HG02981 (cell line): ENCODE measurements around the gene ZC3H12A.

Experiments used
- ATAC-seq: cut with Tn5 transposase; IDR thresholded peaks from one replicate; pipeline ENCODE4 v1.9.1; 2021; ENCODE audit warnings: mild to moderate bottlenecking, moderate library complexity; ENCODE audit not compliant: unreplicated experiment

ZC3H12A gene

DNA sequence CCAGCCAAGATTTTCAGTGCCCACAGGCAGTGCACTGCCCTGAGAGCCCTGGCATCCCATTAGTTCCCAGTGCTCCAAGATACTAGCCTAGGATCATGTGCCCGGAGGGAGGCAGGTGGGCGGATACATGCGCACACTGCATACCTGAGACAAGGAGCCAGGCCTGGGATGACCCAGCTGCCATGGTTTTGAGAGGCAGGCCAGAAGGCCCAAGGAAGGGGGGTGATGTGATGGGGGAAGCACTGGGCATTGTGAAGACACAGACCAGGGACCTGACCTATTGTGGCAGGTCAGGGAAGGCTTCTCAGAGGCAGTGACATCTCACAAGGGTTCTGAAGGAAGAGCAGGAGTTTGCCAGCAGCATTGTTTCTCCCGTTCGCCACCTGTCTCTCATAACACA is 3.6 kb downstream of the ZC3H12A start:
- no peak for ATAC-seq

DNA sequence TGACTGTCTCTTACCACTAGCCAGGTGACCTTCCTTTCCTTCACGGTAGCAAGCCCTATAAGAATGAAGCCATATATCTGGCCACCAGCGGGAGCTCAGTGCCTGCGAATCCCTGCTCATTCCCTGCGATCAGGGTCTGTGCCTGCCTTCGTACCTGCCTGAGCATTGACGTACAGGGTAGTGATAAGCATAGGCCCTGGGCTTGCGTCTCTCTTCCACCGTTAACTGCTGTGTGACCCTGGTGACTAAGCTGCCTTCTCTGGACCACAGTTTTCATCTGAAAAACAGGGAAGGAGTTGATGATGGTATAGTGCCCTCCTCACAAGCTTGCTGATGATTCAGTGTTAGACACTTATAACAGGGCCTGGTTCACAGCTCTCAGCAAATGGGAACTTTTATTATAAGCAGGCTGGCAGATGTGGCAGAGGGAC is 4.1 kb downstream of the ZC3H12A start:
- ATAC-seq, result no peak

DNA sequence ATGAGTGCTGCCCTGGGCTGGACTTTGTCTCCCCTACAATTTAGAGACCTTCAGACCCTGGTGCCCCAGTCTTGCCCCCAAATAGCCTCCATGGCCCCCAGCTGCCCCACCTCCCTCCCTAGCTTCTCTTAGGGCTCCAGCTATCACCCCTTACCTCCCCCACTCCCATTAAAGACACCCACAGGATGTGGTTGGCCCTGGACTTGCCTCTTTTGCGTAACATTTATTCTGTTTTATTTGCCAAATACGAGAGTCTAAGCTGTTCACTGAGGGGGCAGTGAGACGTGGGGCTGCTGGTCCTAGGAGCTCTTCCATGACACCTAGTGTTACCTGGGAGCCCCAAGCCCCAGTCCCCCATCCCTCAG is 4.5 kb downstream of the ZC3H12A start:
- ATAC-seq, result no peak

DNA sequence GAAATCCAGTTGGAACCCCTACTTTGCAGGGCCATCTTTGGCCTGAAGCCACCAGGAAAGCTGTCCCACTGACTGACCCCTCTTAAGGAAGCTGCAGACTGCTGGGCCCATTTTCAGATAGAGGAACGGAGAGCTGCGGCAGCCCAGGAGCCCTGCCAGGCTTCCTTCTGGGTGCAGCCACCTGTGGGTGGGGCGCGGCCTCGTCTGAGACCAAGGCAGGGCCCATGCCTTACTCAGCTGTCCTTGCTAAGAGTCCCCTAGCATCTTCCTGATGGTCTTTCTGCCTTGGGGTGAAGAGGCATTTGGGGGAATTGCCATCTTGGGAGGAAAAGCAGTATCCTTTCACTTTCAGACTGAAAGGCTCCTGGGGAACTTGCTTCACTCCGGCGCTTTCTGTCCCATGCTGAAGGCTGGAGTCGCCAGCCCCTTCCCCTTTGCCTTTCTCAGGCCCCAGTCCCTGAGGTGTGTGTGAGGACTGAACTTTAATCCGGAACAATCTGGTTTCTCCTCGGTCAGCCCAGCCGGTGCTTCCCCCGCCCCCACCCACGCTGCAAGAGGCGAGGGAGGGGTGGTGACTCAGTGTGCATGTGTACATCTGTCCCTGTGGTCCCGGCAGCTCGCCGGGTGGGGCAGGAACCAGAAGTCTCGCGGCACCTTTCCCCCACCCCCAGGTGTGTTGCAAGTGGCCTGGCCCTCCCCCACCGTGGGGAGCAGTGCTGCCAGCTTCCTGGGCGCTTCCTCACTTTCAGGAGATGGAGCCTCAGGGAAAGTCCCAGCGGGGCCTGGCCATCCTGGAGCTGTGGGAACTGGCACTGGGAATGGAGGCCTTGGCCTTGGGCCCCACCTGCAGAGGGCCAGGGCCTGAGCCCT is 5.1 kb downstream of the ZC3H12A start:
- ATAC-seq, result peak; percentile 28

DNA sequence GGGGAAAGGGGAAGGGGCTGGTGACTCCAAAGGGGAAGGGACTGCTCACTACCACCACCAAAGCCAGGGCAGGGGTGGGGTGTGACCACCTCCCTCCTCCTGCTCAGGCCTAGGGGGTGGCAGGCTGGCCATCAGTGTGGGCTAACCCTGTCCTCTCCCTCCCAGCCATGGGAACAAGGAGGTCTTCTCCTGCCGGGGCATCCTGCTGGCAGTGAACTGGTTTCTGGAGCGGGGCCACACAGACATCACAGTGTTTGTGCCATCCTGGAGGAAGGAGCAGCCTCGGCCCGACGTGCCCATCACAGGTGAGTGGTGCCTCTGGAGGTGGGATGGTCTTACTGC is 5.7 kb downstream of the ZC3H12A start:
- ATAC-seq, result no peak

DNA sequence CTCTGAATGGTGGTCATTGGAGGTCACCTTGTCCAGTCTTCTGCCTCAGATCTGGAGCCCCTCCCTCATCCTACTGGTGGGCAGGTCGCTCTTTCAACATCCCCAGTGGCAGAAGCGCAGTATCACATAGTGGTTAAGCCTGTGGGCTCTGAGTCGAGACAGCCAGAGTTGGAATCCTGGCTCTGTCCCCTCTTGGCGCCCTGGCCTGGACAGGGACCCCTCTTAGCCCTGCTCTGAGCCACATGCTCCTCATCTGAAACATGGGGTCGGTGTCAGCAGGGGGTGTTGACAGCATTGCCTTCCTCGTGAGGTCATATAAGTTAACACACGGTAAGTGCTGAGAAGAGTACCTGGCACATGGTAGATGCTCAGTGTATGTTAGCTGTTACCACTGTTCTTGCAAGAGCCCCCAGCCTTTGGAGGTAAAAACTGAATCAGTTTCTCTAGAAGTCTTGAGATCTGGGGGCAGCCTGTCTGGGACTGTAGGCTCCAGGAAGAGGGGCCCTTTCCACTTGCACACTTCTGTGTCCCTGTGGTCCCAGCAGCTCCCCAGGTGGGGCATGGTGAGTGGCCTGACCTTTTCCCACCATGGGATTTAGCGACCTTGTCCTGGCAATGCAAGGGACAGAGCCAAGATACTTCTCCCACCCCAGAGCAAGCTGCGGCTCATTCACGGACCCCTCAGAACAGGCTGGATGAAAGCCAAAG is 6.4 kb downstream of the ZC3H12A start:
- no peak for ATAC-seq

DNA sequence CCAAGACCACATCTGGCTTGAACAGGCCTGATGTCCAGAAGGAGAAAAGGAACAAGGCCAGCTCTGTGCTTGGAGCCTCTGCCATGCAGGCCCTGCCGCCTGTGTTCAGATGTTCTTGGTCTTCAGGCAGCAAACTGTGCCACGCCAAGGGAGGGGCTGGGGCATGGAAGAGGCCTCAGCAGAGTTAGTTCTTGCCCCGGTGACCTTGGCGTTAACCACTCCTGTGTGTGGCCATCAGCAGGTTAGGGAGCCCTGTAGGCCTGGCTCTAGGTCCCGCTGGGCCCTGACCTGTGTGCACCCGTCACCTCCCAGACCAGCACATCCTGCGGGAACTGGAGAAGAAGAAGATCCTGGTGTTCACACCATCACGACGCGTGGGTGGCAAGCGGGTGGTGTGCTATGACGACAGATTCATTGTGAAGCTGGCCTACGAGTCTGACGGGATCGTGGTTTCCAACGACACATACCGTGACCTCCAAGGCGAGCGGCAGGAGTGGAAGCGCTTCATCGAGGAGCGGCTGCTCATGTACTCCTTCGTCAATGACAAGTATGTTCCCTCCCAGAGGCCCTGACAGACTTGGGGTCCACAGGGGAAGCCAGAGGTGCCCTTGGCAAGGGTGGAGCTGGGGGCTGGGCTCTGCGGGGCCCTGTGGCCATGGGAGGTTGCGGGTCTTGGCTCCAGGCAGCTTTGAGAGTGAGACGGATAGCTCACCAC is 7.1 kb downstream of the ZC3H12A start:
- ATAC-seq, result no peak

DNA sequence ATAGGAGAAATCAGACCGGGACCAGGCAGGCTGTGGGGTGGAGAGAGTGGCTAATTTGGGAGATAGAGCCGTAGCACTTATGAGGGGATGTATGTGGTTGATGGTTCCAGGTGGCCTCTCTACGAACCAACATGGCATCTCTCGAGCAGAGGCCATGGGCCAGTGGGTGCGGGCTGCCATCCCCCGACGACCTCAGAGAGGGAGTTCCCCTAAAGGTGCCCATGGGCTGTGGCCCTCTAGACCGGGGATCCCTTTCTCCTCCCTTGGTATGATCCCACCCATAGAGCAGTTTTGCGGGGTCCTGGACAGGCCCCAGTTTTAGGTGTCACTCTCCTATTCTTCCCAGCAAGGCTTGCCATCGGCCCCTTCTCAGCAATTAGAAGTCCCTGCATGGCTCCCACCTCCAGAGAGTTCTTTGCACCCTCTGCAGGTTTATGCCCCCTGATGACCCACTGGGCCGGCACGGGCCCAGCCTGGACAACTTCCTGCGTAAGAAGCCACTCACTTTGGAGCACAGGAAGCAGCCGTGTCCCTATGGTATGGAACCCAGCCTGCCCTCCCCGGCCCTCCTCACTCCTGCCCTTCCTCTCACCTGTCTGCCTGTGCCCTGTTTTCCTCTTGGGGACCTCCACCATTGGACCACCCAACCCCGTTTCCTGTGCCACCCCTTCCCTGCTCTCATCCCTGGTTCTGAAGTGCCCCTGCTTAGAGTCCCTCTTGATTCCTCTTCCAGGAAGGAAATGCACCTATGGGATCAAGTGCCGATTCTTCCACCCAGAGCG is 7.8 kb downstream of the ZC3H12A start:
- ATAC-seq, result no peak

DNA sequence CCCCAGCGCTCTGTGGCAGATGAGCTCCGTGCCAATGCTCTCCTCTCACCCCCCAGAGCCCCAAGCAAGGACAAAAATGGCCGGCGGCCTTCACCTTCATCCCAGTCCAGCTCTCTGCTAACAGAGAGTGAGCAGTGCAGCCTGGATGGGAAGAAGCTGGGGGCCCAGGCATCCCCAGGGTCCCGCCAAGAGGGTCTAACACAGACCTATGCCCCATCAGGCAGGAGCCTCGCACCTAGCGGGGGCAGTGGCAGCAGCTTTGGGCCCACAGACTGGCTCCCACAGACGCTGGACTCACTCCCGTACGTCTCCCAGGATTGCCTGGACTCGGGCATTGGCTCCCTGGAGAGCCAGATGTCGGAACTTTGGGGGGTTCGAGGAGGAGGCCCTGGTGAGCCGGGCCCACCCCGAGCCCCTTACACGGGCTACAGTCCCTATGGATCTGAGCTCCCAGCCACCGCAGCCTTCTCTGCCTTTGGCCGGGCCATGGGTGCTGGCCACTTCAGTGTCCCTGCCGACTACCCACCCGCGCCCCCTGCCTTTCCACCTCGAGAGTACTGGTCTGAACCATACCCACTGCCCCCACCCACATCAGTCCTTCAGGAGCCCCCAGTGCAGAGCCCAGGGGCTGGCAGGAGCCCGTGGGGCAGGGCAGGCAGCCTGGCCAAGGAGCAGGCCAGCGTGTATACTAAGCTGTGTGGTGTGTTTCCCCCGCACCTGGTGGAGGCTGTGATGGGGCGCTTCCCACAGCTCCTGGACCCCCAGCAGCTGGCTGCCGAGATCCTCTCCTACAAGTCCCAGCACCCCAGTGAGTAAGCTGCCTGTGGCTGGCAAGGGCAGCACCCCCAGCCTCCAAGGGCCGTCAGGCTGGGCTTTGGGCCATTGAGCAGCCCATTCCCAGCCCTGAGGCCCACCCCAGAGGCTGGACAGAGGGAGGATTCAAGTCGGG is 8.7 kb downstream of the ZC3H12A start:
- ATAC-seq, result no peak

DNA sequence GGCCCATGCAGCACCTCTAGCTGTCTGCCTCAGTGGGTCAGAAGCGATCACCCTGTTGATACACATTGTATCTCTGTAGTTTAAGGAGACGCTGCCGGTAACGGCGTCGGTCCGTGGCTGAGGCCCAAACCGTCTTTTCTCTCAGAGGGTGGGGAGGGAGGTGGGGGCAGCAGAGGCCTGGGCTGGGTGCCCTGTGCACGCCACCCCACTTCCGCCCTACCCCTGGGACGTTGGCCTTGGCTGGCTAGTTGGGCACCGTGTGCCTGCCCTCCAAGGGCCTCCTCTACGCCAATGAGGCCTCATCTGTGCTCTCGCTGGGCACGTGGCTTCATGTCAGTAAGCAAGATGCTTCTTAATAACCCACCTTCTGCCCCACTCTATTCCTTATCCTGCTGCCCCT is 9.4 kb downstream of the ZC3H12A start:
- ATAC-seq, result no peak

DNA sequence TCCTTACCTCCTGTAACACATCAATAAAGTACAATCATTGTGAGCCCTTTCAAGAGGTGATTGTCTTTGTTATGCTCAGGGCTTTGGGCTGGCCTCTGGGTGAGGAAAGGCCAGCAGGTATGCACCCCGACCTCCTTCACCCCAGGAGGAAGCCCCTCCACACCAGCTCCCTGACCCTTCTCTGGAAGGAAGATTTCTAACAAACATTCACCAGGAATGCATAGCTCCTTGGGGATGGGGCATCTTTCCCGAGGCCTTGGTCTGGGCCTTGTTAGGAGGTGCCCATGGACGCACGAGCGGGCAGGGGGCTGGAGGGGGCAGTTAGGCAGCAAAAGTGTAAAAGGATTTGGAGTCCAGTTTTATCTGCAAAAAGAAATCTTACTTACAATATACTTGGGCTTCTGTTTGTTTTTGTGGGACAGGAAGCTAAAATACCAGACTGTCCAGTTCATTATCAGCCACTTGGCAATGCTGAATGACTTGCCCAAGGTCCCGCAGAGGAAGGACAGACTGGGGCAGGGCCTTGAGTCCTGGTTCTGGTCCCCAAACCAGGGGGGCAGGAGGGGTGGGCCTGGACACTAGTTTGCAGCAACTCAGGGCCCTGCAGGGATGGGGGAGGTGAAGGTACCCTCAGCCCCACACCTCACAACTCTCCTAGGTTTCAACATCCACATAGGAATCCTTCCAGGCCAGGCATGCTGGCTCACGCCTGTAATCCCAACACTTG is 10.1 kb downstream of the ZC3H12A start:
- ATAC-seq, result no peak

DNA sequence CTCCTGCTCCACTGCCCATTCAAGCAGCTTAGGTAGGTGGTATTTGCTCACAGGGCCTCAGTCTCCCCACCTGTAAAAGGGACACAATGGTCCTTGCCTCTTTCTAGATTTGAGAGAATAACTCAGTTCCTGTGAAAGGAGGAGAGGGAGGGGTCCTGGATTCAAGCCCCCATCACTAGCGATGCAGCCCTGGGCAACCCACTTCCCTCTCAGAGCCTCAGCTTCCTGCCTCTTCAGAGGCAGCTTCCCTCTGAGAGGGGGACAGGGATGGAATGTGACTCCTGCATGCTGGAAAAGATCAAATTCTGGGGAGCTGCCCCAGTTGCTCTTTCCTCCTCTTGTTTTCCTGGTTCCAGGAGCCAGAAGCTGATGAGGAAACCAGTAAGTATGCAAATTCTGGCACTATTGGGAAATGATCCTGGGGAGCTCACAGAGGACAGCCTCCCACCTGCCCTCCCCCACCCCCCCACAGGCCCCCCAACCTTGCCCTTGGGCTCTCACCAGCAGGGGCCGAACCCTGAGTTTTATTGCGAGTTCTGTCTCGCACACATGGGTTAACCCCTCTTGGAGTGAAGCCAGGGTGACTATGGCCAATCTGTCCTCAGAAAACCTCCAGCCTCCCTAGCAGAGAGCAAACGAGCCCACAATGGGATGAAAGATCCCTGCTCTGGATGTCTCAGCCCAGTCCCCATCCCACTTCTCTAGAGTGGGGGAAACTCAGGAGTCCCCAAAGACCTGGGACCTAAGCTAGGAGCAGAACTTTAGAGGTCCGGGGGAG is 11.7 kb downstream of the ZC3H12A start:
- ATAC-seq, result no peak

DNA sequence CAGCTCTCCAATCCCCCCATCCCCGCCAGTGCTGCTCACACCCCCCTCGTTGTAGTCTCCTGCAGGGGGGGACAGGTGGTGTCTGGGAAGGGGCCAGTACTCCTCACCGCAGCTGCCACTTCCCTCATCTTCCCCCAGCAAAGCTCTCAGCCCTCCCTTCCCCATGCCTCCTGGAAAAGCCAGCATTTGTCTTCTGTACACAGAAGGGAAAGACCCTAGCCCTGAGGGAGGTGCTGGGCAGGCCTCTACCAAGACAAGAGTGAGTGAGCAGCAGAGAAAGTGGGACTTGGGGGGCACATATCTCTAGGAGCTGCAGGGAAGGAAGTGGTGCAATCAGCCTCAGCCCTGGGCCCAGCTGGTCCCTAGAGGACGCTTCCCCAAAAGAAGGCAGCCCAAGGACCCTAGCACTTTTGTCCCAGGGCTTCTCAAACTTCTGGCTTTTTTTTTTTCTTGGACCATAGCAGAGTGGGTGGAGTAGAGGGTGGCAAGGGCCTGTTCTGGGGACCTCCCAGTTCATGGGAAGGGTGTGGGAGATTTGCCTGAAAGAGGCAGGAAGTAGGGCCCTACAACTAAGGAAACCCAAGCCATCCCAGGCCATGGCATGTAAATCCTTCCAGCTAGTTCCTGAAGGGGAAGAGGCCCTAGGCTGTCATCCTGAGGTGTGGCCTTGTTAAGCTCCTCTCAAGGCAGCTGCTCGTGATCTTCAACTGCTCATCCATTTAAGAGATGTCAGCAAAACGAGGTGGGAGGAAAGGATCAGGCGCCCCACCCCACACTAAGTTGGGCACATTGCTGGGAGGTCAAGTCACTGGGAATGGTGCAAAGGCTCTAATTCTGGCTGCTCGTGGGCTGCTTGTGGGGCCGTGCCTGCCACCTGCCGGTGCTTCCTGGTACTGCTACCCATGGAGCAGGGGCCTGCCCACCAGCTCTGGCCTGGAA is 12.6 kb downstream of the ZC3H12A start:
- no peak for ATAC-seq

DNA sequence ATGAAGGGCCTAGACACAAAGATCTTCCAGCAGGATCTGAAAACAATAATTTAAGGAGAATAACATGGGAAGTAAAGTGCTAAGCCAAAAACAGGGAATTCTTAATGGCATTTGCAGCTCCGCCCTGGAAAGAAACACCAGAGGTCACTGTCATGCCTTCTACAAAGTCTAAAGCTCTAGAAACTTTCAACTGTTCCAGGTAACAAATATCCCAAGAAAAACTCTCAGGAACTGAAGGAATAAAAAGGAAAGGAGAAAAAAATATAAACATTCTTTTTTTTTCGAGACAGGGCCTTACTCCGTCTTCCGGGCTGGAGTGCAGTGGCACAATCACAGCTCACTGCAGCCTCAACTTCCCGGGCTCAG is 13.2 kb downstream of the ZC3H12A start:
- no peak for ATAC-seq

DNA sequence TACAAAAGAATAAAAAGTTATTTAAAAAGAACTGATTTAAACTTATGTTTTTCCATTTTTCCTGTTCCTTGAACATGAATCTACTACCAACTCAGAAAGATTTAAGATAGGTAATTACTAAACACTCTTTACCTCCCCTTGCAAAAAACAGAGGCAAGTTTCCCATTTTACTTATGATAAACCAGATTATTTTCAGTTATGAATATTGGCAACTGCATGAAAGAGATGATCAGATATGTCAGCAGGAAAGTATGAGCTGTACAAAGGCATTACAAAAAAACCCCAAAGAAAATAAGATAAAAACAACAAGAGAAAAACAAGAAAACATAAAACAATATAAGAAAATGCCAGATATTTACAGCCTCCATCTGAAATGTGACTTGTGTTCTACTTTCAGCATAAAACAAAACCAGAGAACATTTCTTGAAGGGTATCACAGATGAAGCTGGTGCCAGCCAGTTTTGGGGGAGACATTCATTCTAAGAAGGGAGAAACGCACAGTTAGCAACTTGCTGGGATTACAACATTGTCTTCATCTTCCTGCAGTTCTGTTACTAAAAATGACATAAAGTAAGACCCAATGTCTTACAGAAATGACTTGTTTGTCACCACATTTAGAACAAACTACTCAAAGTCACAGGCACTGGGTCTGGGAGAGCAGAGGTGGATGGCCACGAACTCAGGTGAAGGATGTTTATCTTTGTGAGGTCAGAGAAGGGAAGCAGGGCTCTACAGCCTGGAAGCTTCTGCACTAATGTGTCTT is 19.1 kb downstream of the ZC3H12A start:
- ATAC-seq, result no peak

DNA sequence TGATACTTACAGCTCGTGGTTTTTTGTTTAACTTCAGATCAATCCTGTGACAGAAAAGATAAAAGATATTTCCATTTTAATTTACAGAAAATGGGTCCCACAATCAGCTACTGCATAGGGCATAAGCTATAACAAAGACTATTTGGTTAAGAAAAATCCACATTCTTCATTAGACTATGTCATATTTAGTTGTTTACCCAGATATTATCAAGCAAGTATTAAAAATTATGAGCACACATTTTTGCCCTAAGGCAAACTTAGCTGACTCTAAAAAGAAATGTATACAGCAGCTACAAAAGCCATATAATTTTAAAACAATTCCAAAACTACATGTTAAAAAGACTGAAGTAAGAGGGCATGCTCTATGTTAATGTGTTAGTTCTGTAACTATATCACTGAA is 21.5 kb downstream of the ZC3H12A start:
- no peak for ATAC-seq

DNA sequence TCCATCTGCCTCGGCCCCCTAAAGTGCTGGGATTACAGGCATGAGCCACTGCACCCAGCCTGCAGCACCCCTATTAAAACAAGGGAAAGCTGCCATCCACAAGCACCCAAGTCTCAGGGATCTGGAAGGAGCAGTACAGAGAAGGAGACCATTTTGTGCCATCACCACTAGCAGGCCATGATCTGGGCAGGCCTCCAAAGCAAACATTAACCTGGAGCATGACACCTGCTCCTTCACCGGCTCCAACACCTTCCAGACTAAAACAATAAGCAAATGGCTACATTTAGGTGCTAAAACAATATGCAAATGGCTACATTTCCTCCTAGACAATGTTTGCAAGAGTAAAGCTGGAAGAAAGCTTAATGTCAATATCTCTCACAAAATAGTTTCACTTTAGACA is 23.5 kb downstream of the ZC3H12A start:
- ATAC-seq, result no peak
